Ovary (tissue), 3 donors: ENCODE measurements around the gene TNIK.

Experiments used
- EP300 ChIP-seq: sonication (generic); formaldehyde crosslinking; IDR thresholded peaks from one replicate; pipeline ENCODE4 v1.6.1; 2017; ENCODE audit warnings: antibody characterized with exemption
- TF ChIP-seq, protein P1 (sequence below), 3 donors: fragments of 450-650 bp in 2 of 3; fragments of 200-600 bp in 1 of 3; IDR thresholded peaks; one replicate each; pipeline versions ENCODE4 v1.5.1 to v1.8.0; 2016 to 2022; ENCODE audit warnings: antibody characterized with exemption in 3 of 3, mild to moderate bottlenecking in 1 of 3
- donor health status: DM: no; HTN: no; CAD: no.

DNA sequence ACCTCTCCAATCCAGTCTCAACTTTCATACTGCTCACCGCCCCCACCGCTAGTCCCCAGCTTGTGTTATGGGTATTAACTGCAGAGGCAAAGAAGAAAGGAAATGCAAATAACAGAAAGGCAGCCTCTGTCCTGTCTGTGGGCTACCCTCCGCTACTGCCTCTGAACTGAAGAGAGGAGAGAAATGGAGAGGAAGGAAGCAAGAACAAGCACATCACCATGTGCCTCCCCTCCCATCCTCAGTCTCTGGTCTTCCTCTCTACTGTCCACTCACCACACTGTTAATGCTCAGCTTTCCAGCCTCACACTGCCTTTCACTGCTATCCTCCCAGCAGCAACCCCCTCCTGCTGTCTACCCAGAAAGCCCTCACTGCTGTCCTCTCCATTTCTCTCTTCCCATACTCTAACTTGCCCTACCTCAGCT, 294.7 kb downstream of the TNIK start:
- TF ChIP-seq, protein P1, sequence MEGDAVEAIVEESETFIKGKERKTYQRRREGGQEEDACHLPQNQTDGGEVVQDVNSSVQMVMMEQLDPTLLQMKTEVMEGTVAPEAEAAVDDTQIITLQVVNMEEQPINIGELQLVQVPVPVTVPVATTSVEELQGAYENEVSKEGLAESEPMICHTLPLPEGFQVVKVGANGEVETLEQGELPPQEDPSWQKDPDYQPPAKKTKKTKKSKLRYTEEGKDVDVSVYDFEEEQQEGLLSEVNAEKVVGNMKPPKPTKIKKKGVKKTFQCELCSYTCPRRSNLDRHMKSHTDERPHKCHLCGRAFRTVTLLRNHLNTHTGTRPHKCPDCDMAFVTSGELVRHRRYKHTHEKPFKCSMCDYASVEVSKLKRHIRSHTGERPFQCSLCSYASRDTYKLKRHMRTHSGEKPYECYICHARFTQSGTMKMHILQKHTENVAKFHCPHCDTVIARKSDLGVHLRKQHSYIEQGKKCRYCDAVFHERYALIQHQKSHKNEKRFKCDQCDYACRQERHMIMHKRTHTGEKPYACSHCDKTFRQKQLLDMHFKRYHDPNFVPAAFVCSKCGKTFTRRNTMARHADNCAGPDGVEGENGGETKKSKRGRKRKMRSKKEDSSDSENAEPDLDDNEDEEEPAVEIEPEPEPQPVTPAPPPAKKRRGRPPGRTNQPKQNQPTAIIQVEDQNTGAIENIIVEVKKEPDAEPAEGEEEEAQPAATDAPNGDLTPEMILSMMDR (IDR thresholded peaks at IDR 0.05): no peak
- no peak for TF ChIP-seq EP300
